Fibroblast of mammary gland (primary cell): ENCODE measurements around the gene VGLL3.
"Not testable (repeated sequence)": the region's sequence is repeated elsewhere in the genome, so short reads cannot be mapped to it uniquely, and the experiment has no call there.

Source experiments
- DNase-seq: peaks from one replicate; pipeline ENCODE4 v3.0.0-alpha.2; 2010; ENCODE audit warnings: low read depth
- H3K4me3 ChIP-seq: 2 replicates; pipeline ENCODE4 v1.5.1; 2011; ENCODE audit warnings: low read depth, mild to moderate bottlenecking, low read length, moderate library complexity; ENCODE audit not compliant: control insufficient read depth
- TF ChIP-seq, protein P1 (sequence below): conservative IDR thresholded peaks from 2 replicates; pipeline ENCODE4 v1.5.1; 2011; ENCODE audit warnings: low read depth, low read length, inconsistent platforms; ENCODE audit not compliant: control insufficient read depth, insufficient read depth

Gene VGLL3

GRCh38 chr3:86990734-86991481 lies at the start of gene VGLL3:
Gene VGLL3 (minus strand): TSS chr3:86991149. CDS start chr3:86990743, 406 bp downstream.
- H3K4me3 ChIP-seq: peak within 1 kb of the TSS; percentile 64
- TF ChIP-seq, protein P1, sequence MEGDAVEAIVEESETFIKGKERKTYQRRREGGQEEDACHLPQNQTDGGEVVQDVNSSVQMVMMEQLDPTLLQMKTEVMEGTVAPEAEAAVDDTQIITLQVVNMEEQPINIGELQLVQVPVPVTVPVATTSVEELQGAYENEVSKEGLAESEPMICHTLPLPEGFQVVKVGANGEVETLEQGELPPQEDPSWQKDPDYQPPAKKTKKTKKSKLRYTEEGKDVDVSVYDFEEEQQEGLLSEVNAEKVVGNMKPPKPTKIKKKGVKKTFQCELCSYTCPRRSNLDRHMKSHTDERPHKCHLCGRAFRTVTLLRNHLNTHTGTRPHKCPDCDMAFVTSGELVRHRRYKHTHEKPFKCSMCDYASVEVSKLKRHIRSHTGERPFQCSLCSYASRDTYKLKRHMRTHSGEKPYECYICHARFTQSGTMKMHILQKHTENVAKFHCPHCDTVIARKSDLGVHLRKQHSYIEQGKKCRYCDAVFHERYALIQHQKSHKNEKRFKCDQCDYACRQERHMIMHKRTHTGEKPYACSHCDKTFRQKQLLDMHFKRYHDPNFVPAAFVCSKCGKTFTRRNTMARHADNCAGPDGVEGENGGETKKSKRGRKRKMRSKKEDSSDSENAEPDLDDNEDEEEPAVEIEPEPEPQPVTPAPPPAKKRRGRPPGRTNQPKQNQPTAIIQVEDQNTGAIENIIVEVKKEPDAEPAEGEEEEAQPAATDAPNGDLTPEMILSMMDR: no peak

DNA sequence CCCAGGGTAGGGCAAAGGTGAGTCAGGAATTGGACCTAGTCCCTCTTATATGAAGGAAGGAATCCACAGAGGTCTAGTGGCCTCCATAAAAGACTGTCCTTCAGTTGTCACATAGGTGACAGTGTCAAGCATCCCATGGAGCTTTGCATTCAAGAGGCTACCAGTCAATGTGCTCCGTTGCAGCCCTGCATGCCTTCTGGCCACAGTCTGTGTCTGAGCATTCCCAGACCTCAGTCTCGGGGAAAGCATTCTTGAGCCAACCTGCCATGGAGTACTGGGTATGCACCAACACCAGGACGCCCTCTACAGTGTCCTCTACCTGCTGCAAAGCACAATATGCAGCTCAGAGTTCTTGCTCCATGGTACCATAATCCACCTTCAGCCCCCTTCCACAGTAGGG lies 46.7 kb upstream of the VGLL3 start:
- H3K4me3 ChIP-seq: no peak overlapping the region
- TF ChIP-seq, protein P1: no peak

More at GRCh38 chr3:86990734-86991481, at the start of gene VGLL3:
- peak; percentile 80 for DNase-seq

DNA sequence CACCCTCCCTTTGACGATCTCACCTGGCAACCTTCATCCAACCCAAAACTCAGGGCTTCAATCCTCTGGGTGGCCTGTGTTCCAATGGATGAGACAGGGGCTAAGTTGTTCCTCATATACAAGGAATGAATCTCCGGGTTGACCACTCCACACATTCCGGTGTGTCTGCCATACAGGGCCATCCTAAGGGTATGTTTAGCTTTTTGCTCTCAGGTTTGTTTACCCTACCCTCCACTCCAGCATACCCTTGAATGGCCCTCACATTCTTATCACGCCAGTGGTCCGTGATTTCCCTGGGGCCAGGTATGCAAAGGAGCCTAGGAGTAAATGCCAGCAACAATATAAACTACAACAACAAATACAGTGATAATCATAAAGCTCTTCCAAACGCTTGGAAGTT lies 45.7 kb upstream of the VGLL3 start:
- H3K4me3 ChIP-seq: no peak overlapping the region
- no peak for DNase-seq
- TF ChIP-seq, protein P1: no peak

More for the DNA sequence above, 46.7 kb upstream of the VGLL3 start:
- no peak for DNase-seq

DNA sequence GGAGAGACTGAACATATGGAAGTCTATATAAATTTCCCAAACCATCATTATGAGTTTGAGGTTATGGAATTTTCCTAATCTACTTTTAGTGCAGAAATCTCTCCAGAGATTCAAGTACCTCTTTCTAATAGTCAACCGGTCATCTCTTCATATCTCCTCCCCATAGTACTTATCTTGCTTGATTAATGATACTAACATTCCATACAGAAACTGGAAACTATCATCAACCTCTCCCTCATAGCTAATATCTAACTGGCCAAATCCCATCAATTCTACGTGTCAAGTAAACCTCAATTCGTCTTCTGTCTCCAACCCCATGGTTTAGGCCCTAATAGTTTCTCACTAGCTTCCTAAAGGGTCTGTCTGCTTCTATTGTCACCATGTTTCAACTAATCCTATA lies 44.4 kb upstream of the VGLL3 start:
- DNase-seq: no peak
- no peak overlapping the region for H3K4me3 ChIP-seq
- TF ChIP-seq, protein P1: no peak

DNA sequence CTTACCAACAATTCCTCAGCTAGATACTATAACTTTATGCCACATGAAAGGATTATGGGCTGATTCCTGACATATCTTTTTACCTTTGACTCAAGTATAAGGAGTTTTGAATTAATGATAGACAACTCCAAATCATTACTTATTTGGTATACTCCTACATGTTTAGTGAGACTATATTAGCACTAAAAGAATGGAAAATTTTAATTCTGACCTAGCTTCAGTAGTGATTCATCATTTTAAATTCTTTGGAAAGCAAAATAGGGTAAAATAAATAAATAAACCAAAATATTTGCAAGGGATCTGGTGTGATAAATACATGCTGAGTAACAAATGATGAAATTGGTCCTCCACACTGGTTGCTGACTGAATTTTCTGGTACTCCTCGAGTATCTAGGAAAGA lies 42.3 kb upstream of the VGLL3 start:
- TF ChIP-seq, protein P1: no peak
- no peak for DNase-seq
- no peak overlapping the region for H3K4me3 ChIP-seq

DNA sequence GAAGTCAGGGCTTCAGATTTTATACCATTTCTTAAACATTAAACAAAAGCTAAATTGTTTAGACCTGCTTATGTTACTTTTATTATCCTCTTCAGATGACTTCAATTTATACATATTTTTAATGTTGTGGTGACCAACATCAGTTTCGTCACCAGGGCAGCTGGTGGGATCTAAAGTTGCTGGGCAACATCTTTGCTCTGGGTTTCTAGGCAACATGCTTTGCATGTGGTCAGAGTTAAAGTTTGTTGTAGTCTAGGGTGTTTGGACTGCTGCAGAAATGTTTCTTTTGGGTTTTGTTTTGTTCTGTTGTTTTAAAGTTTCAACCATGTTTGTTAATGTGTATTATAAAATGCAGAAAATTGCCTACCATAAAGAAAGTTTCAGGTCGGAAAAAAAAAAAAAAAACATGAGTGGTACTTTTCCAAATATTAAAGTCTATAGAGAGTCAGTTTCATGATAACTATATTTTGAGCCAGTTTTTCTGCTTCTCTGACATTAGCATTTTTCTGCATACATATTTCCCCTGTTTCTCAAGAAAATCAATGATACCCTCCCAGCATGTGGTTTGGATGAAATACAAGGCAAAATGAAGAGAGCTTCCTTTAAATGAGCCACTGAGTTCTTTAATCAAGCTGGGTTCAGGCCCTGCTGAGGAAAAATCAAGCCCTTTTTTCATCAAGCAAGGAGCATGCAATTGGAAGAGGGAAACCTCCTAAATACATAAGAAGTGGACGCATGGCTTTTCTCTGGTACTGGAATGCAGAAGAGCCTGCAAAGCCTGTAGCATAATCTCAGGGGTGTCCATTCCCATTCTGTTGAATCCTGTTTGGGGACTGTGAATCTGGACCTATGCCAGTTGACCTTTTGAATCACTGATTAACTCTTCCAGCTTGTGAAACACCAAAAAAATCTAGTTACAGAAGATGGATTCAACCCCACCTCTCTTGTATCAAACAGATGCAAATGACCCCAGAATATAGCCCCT lies 35.0 kb upstream of the VGLL3 start:
- peak; percentile 8 for DNase-seq
- TF ChIP-seq, protein P1: no peak
- H3K4me3 ChIP-seq: no peak overlapping the region

- DNase-seq, H3K4me3 ChIP-seq: not testable (repeated sequence)
Measured at GRCh38 chr3:87017370-87017769, 26.4 kb upstream of the VGLL3 start.
